K562 (cell line): ENCODE results near the gene CARF. TPM values are rescaled to one million over a fixed set of nuclear protein-coding genes. Genes with fewer than 3 reads are reported as not detected.

ENCODE experiments used
- BDP1 ChIP-seq: IDR thresholded peaks from 3 replicates; pipeline ENCODE4 v1.6.1; 2011; ENCODE audit not compliant: insufficient read length, insufficient read depth
- DNMT1 ChIP-seq: fragments of 450-650 bp; IDR thresholded peaks from 2 replicates; pipeline ENCODE4 v1.6.1; 2016; ENCODE audit warnings: antibody characterized with exemption, mild to moderate bottlenecking
- FOXP4 ChIP-seq: sonication (generic); formaldehyde crosslinking; IDR thresholded peaks from 2 replicates; pipeline ENCODE4 v1.8.0; 2022; ENCODE audit warnings: mild to moderate bottlenecking, missing genetic modification reagents, borderline replicate concordance
- GABPA ChIP-seq: fragments of 200-800 bp; sonication (Bioruptor generic); conservative IDR thresholded peaks from 2 replicates; pipeline ENCODE4 v1.6.1; 2016; ENCODE audit warnings: low read depth, missing genetic modification characterization, missing compliant biosample characterization
- GATA2 ChIP-seq: sonication (generic); formaldehyde crosslinking; IDR thresholded peaks from 2 replicates; pipeline ENCODE4 v1.4.0; 2020; ENCODE audit warnings: mild to moderate bottlenecking, missing genetic modification reagents
- KDM4B ChIP-seq, 2 experiments: fragments of 450-650 bp in 1 of 2; sonication (generic) in 1 of 2; IDR thresholded peaks; 2 replicates each; pipeline ENCODE4 v1.6.1; 2016 to 2017; ENCODE audit warnings: borderline replicate concordance in 2 of 2, antibody characterized with exemption in 1 of 2, low read depth in 1 of 2, mild to moderate bottlenecking in 1 of 2
- NCOR1 ChIP-seq: fragments of 450-650 bp; IDR thresholded peaks from 2 replicates; pipeline ENCODE4 v1.6.1; 2016; ENCODE audit warnings: mild to moderate bottlenecking, moderate library complexity
- STAT5A ChIP-seq: IDR thresholded peaks from 2 replicates; pipeline ENCODE4 v1.6.1; 2012; ENCODE audit warnings: low read length, inconsistent platforms, borderline replicate concordance
- TCF7L2 ChIP-seq: fragments of 150-350 bp; IDR thresholded peaks from 2 replicates; pipeline ENCODE4 v1.6.1; 2016; ENCODE audit warnings: low read depth, mild to moderate bottlenecking, low read length, moderate library complexity
- TEAD2 ChIP-seq: fragments of 450-650 bp; IDR thresholded peaks from 2 replicates; pipeline ENCODE4 v1.6.1; 2016; ENCODE audit warnings: missing genetic modification characterization, control low read depth, missing compliant biosample characterization
- ZNF280B ChIP-seq: fragments of 250-450 bp; sonication (Bioruptor Pico); IDR thresholded peaks from 2 replicates; pipeline ENCODE4 v1.5.1; 2021; ENCODE audit warnings: mild to moderate bottlenecking
- polyA plus RNA-seq, 8 experiments: library from polyadenylated mRNA; depleted of rRNA in 4 of 8; stranded (reverse) in 5 of 8; unstranded in 3 of 8; fragments of >200 nt; fragmentation: Nextera tagmentation in 2 of 8; fragmentation: Illumina TruSeq in 1 of 8; extraction: Ambion mirVana in 2 of 8; extraction: Trizol in 1 of 8; gene quantifications; 2 replicates each; pipeline versions ENCODE4 v1.2.1 to v1.2.3, GENCODE V29; 2011 to 2014; ENCODE audit warnings: inconsistent platforms in 1 of 8, missing spikeins in 1 of 8
- total RNA-seq, 7 experiments: library from RNA; depleted of rRNA in 6 of 7; stranded (reverse); fragments of >200 nt in 6 of 7; fragmentation: Illumina TruSeq in 2 of 7; extraction: Trizol in 2 of 7; gene quantifications; 2 replicates each; pipeline versions ENCODE4 v1.2.1 to v1.2.3, GENCODE V29; 2011 to 2021; ENCODE audit warnings: low replicate concordance in 1 of 7
- TF ChIP-seq, protein P1 (sequence below): fragments of 450-650 bp; IDR thresholded peaks from 2 replicates; pipeline ENCODE4 v1.6.1; 2018; ENCODE audit warnings: mild to moderate bottlenecking, low read depth; ENCODE audit not compliant: partially characterized antibody

CARF gene
- total and polyA plus RNA-seq, 9 of the 15 experiments (the other 6 are each of a cell fraction or from before 2014, with no cell fraction given), result 0.31 to 4.2 (median 1.2) TPM

- TF ChIP-seq, protein P1, sequence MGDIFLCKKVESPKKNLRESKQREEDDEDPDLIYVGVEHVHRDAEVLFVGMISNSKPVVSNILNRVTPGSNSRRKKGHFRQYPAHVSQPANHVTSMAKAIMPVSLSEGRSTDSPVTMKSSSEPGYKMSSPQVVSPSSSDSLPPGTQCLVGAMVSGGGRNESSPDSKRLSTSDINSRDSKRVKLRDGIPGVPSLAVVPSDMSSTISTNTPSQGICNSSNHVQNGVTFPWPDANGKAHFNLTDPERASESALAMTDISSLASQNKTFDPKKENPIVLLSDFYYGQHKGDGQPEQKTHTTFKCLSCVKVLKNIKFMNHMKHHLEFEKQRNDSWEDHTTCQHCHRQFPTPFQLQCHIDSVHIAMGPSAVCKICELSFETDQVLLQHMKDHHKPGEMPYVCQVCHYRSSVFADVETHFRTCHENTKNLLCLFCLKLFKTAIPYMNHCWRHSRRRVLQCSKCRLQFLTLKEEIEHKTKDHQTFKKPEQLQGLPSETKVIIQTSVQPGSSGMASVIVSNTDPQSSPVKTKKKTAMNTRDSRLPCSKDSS, result no peak
- TF ChIP-seq TCF7L2 (no peak), TEAD2 (tag) (no peak), GABPA (tag) (no peak), STAT5A (no peak), FOXP4 (CRISPR knock-in tag) (no peak), NCOR1 (no peak), ZNF280B (CRISPR knock-in tag) (no peak), KDM4B (IDR thresholded peaks at IDR 0.05; ENCODE audit: borderline replicate concordance in 2 of 2, low read depth in 1 of 2) (no peak), DNMT1 (no peak), GATA2 (no peak), BDP1 (no peak)
These were observed 21.1 kb downstream of the CARF start (continued) for GRCh38 chr2:202933139-202933510.
